GM12891 (cell line): ENCODE measurements around the gene FFAR4.

Experiments
- POLR2A ChIP-seq: IDR thresholded peaks from 2 replicates; pipeline ENCODE4 v1.6.1; 2011; ENCODE audit warnings: low read depth, low read length, control low read depth
- POLR2AphosphoS5 ChIP-seq: IDR thresholded peaks from 2 replicates; pipeline ENCODE4 v1.6.1; 2011; ENCODE audit warnings: low read depth, low read length, control low read depth

DNA sequence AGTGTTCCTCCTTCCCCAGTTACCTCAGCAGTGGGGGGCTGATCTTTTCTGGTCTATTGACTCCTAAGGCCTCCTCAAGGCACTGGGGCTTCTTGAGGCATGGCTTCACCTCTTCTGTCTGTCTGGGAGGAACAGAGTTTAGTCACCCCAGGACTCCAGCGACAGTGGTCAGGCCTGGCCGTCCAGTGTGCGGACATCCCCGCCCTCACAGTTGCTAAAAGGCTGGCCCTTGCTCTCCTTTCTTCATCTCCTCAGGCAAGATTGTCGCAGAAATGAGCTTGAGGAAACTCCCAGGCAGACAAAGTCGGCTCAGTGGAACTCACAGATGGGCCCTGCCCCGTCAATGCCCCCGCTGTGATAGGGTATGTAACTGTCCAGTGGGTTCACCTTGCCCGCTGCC, 7.0 kb upstream of the FFAR4 start:
- no peak for TF ChIP-seq POLR2AphosphoS5
- TF ChIP-seq POLR2A, result no peak
